DMS114 treated with DMSO at 0.1 percent for 48 hours (cell line): Measurements from ENCODE around the gene DISP3.

Experiments
- DNase-seq: peaks from one replicate; lab custom pipeline; 2025; ENCODE audit not compliant: unreplicated experiment; lab: John Stamatoyannopoulos, UW

Gene DISP3

GRCh38 chr1:11455967-11456570 lies 22.9 kb upstream of the DISP3 start:
- DNase-seq: no peak

- DNase-seq: no peak
Measured at GRCh38 chr1:11456965-11457364, 22.0 kb upstream of the DISP3 start.

DNA sequence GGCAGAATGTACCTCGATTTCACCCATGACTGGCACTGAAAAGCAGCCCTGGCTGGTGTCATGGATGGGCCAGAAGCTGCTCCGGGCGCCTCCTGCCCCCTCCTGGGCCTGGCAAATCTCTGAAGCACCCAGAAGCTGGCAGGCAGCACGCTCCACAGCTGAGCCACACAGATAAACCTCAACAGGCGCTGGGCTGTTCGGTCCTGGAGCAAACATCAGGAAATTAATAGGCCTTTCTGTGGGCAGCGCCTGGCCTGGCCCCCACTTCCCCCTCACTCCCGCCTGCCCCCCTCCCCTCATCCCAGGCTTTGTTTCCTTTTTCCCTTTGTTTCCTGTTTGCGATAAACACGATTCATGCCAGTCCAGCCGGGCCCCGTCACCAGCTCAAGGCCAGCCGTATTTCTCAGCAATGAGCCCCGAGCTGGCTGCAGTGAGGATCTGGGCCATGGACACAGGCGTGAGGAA lies 20.1 kb upstream of the DISP3 start:
- DNase-seq: no peak

- no peak for DNase-seq
Measured at GRCh38 chr1:11461531-11462137, 17.3 kb upstream of the DISP3 start.

- no peak for DNase-seq
Measured at GRCh38 chr1:11462224-11462923, 16.6 kb upstream of the DISP3 start.

DNA sequence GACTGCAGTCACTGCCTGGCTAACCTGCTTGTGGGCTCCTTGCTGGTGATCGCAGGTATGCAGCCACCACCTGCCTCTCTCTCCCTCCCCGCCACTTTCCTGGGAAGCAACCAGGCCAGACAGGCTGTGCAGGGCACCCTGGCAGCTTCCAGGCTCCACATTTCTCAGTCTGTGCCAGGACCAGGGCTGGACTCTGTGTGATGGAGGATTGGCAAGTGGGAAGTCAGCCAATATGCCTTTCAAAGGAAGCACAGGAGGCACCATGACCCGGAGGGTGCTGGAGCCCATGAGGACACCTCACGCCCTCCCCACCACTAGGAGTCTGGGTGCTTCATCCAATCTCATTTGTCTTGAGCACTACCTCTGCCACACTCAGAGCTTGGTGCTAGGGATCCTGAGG lies 15.8 kb upstream of the DISP3 start:
- no peak for DNase-seq

DNA sequence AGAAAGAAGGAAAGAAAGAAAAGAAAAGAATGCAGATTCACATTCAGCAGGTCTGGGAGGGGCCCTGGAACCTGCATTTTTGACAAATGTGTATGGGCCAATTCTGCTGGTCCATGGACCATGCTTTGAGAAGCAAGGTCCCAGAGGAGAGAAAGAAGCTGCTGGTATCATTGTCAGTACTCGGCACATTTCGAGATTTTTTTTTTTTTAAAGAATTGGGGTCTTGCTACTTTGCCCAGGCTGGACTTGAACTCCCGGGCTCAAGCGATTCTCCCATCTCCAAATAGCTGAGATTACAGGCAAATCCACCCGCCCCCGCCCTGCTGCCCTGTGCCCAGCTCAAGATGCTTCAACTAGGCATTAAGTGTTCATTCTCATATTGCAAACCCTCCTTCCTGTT lies 13.6 kb upstream of the DISP3 start:
- DNase-seq: no peak

- DNase-seq: no peak
Measured at GRCh38 chr1:11466416-11466815, 12.5 kb upstream of the DISP3 start.

DNA sequence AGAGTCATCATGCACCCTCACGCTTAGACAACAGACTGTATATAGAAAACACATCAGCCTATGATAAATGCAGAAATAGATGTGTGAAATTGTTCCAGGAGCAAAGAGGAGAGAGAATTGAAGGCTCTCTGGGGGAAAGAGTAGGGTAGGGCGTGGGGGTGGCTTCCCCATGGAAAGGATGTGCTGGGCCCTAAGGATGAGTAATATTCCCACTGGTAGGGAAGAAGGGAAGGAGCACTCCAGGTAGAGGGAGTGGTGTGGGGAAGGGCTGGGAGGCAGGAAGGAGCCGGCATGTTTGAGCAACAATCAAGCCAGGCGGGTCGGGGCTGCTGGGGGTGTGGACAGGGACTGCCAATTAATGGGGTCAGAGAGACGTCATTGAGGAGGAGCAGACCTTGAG lies 10.1 kb upstream of the DISP3 start:
- no peak for DNase-seq

DNA sequence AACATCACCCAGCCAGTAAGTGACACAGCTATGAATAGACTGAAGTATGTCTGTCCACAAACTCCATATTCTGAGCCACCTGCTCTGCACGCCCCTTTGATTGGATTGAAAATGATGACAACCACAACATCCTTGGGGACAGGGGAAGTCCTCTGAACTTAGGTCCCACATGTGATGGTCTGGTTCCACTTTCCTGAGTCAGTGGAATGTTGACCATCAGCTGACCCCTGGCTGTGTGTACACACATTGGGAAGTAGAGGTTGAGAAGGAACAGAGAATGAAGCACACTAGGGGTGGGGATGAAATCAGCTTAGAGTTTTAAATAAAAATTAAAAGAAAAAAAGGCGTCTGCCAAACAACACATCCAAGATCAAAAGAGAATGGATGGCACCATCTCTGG lies 8.0 kb upstream of the DISP3 start:
- no peak for DNase-seq

- no peak for DNase-seq
Measured at GRCh38 chr1:11471473-11471872, 7.5 kb upstream of the DISP3 start.

DNA sequence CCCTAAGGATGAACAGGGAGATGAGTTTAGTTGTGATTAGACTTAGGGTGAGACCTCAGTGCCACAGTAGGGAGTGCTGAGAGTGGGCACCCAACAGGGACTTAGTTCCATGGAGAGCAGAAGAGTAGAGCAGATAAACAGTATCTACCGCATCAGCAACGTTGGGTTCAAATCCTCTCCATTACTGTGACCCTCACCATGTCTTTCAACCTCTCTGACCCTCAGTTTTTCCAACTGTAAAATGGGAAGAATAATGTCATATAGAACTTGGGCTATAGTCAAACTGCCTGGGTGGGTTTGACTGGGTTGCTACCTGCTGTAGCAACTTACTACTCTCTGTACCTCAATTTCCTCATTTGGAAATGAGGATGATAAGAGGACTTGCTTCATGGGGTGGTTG lies 6.7 kb upstream of the DISP3 start:
- no peak for DNase-seq

GRCh38 chr1:11472741-11473140 lies 6.2 kb upstream of the DISP3 start:
- DNase-seq: no peak

- no peak for DNase-seq
Measured at GRCh38 chr1:11473491-11474034, 5.4 kb upstream of the DISP3 start.

DNA sequence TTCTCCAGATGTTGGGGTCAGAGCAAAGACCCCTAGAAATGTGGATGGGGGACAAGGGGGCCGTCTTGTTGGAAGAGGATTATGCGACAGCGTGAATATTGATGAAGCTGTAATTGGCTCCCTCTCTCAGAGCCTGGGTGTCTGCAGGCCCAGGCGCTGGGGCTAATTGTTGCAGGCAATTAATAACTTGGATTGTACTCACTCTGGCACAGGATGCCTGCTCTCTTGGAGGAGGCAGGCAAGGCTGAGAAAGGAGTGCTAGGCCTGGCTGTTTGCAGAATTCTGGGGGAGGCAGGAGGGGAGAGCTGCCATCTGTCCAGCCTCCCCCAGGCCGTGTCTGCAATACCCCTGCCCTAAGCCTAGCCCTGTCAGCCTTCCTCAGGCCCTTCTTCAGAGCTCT lies 4.1 kb upstream of the DISP3 start:
- DNase-seq: no peak

DNA sequence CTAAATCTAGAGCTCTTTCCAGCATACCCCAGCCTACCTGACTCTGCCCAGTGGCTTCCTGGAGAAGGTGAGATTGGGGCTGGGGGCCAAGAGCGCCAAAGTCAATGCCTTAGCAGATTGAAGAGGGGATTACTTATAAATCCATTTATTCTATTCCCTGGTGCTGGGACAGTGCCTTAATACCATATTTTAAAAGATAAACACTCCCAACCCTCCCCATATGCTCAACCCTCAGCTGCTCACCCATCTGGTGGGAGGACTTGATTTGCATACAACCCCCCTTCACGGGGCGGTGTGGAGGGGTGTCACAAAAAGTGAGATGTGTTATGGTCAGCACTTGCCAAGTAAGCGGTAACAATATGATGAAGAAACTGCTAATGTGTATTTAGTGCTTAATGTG lies 3.2 kb upstream of the DISP3 start:
- no peak for DNase-seq

DNA sequence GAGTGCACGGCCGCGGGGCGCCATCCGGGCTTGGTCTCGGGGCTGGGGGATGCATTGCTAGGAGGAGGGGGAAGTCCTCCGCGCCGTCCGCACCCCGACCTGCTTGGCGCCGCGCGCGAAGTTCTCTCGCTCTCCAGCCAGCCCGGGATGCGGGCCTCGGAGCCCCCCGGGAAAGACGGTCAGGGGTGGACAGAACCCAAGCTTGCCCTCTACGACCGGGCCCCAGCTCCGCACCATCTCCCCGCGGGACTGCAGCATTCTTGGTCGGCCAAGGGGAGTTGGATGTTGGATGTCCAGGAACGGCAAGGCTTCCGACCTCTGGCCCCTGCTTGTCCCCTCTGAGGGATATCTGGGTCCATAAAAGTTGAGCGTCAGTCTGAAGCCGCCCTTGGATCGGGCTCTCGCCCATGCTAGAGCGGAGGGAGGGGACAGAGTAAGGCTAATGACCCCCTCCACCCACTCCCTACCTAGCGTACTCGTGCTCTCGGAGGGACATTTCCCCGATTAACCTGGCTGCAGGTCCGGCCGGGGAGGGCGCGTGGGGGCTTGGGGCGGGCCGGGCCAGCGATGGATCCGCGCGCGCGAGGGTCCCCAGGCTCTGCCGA lies 522 bp downstream of the DISP3 start:
- DNase-seq: no peak

- DNase-seq: no peak
Measured at GRCh38 chr1:11481019-11481418, 2.1 kb downstream of the DISP3 start.

DNA sequence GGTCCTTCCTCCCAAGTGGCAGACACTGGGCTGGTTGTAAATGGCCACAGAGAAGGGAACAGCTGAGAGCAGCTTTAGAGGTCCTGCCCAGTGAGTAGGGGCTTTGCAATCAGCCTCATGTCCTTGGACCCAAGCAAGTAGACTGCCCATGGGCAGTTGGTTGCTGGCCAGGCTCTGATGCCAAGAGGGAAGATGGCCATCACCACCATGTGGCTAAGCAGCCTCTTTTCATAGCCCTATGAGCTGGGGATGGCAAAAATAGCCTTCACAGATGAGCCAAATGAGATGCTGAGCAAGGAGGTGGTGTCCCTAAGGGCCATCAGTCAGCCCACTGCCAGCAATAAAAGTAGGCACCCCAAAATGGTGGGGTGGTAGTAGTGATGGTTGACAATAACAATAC lies 3.2 kb downstream of the DISP3 start:
- no peak for DNase-seq

DNA sequence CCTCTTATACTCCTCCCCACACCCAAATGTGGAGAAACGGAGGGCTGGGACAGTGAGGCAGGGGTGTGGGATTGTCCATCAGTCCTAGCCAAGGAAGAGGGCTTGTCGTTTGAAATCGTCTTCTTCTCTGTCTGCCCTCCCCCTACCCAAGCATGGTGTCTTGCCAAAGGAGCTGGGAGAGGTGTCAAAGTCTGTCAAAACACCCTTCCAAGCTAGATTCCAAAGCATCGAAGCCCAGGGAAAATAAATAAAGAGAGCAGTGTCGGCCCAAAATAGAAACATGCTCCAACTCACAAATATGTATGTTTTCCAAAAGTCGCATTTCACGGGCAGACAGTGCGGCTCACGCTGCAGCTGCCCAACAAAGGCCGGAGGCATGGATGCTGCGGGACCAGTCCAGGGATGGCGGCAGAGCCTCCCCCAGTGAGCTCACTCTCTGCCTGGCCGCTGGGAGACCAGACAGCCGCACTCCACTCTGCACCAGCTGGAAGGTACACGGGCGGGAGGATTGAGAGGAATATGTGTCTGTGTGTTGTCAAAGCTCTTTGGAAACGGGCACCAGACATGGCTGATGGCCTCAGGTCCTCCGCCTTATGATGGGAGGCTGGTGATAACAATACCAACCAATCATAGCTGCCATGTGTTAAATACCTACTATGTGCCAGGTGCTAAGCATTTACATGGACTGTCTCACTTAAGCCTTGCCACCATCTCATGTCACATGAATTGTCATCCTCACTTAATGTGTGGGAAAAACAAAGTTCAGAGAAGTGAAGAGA lies 3.9 kb downstream of the DISP3 start:
- no peak for DNase-seq
